Testis (tissue), 3 donors: ENCODE data around the gene ATP11A. TPM values are rescaled to one million over a fixed set of nuclear protein-coding genes. Genes with fewer than 3 reads are reported as not detected.

Source experiments
- DNase-seq: peaks from one replicate; pipeline ENCODE4 v3.0.0-alpha.2; 2019
- H3K27ac ChIP-seq, 2 donors: fragments of 200-600 bp; sonication (generic); one replicate each; pipeline ENCODE4 v1.5.1; 2019
- H3K27me3 ChIP-seq: fragments of 200-600 bp; sonication (generic); one replicate; pipeline ENCODE4 v1.5.1; 2019
- H3K36me3 ChIP-seq: fragments of 200-600 bp; sonication (generic); one replicate; pipeline ENCODE4 v1.5.1; 2017; ENCODE audit warnings: low read depth; ENCODE audit errors: missing control alignments
- H3K4me1 ChIP-seq: fragments of 200-600 bp; sonication (generic); one replicate; pipeline ENCODE4 v1.5.1; 2019
- H3K4me3 ChIP-seq, 2 donors: fragments of 200-600 bp; sonication (generic); one replicate each; pipeline ENCODE4 v1.5.1; 2017 to 2019
- H3K9me3 ChIP-seq: fragments of 200-600 bp; sonication (generic); one replicate; pipeline ENCODE4 v1.5.1; 2017
- CTCF ChIP-seq, 3 experiments: fragments of 450-650 bp in 2 of 3; fragments of 200-600 bp in 1 of 3; sonication (generic) in 1 of 3; IDR thresholded peaks; one replicate each; pipeline ENCODE4 v1.5.1; 2016 to 2019; ENCODE audit warnings: antibody characterized with exemption in 3 of 3, mild to moderate bottlenecking in 2 of 3, moderate library complexity in 1 of 3
- POLR2A ChIP-seq: fragments of 450-650 bp; IDR thresholded peaks from one replicate; pipeline ENCODE4 v1.6.1; 2017; ENCODE audit warnings: antibody characterized with exemption, mild to moderate bottlenecking, moderate library complexity
- WGBS, 2 donors: methylation state at CpG; one replicate each; pipeline ENCODE4 v1.1.5; 2018; 5-methylcytosine and 5-hydroxymethylcytosine counted together
- intact Hi-C: fragments of 100-400 bp; cut with DNase I; formaldehyde crosslinking; loops from one replicate; pipeline ENCODE4 v1.15.1; 2023; ENCODE audit warnings: low total_unique reads
- polyA plus RNA-seq: library from polyadenylated mRNA; stranded (reverse); fragments of 350-450 nt; fragmentation: Illumina TruSeq; extraction: RNeasy Lipid Tissue Mini Kit (QIAGEN cat#74804); gene quantifications from one replicate; pipeline ENCODE4 v1.2.3, GENCODE V29; 2014; ENCODE audit warnings: low read depth, low replicate concordance; ENCODE audit not compliant: insufficient read depth
- total RNA-seq, 2 donors: library from RNA; depleted of rRNA; stranded (reverse); fragments of >200 nt; gene quantifications; one replicate each; pipeline ENCODE4 v1.2.3, GENCODE V29; 2016

Gene ATP11A
- total and polyA plus RNA-seq, 3 donors from 2014 or later: 34.4 to 122 (median 112) TPM

GRCh38 chr13:112723771-112724170, 33.9 kb downstream of the ATP11A start:
- no peaks in the 10 kb centered on the region for H3K9me3 ChIP-seq
- peak overlapping the region; percentile 44 to 59 for H3K27ac ChIP-seq
- peaks cover 22% of the 10 kb centered on the region for H3K4me1 ChIP-seq
- intact Hi-C loops: no loop called here
- H3K36me3 ChIP-seq: no peaks in the 10 kb centered on the region
- no peak for DNase-seq
- H3K27me3 ChIP-seq: no peaks in the 10 kb centered on the region
- TF ChIP-seq POLR2A (no peak), CTCF (IDR thresholded peaks at IDR 0.05) (no peak)
- H3K4me3 ChIP-seq: no peak overlapping the region
- whole genome bisulfite sequencing, 2 donors: 94 to 97% methylated on average over 16 to 17 of the region's 17 CpGs

- intact Hi-C loops: no loop called here
- H3K36me3 ChIP-seq: no peaks in the 10 kb centered on the region
- H3K9me3 ChIP-seq: no peaks in the 10 kb centered on the region
- no peak overlapping the region for H3K27ac ChIP-seq
- TF ChIP-seq CTCF (IDR thresholded peaks at IDR 0.05) (no peak), POLR2A (no peak)
- peaks cover 26% of the 10 kb centered on the region for H3K4me1 ChIP-seq
- WGBS, 2 donors: 88 to 93% methylated on average over 10 to 12 of the region's 12 CpGs
- no peak for DNase-seq
- no peaks in the 10 kb centered on the region for H3K27me3 ChIP-seq
- H3K4me3 ChIP-seq: no peak overlapping the region
Observed at GRCh38 chr13:112724788-112725345, 35.0 kb downstream of the ATP11A start.

DNA sequence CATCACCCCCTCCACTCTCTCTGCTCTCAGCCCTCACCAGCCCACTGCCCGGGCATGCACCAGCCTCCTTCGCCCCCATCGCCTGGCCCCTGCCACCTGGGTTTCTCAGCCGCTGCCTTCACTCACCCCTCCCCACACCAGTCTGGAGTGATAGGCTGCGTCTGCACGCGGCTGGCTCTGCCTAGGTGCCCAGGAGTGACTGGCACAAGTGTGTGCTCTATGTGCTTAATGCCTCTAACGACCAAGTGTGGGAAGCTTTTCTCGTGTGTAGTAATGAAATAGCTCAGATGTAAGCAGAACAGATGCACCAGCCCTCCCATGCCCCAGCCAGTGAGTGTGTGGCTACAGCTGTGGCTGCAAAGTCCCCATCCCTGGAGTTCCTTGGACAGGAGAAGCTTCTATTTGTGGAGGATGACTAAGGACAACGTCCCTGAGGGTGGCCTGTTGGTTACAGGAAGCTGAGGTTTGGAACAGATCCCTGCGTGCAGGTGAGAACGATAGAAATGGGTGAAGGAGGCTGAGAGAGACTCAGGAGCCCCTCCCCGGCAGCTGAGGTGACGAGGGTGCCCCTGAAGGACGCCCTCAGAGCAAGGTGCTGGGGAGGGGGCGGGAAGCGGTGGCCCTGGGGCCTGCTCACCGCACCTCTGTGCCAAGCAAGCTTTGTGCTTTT, 35.6 kb downstream of the ATP11A start:
- no peaks in the 10 kb centered on the region for H3K27me3 ChIP-seq
- no peak overlapping the region for H3K27ac ChIP-seq
- no peak for DNase-seq
- peaks cover 32% of the 10 kb centered on the region for H3K4me1 ChIP-seq
- 63 to 69% methylated on average over 15 to 18 of the region's 18 CpGs for WGBS, 2 donors
- TF ChIP-seq CTCF (IDR thresholded peaks at IDR 0.05): no peak
- TF ChIP-seq POLR2A: no peak
- intact Hi-C loops: no loop called here
- H3K36me3 ChIP-seq: no peaks in the 10 kb centered on the region
- no peaks in the 10 kb centered on the region for H3K9me3 ChIP-seq
- H3K4me3 ChIP-seq: no peak overlapping the region

- Histone ChIP-seq H3K4me1 (peaks cover 34% of the 10 kb centered on the region), H3K36me3 (no peaks in the 10 kb centered on the region), H3K27me3 (no peaks in the 10 kb centered on the region), H3K9me3 (no peaks in the 10 kb centered on the region), H3K27ac (no peak overlapping the region), H3K4me3 (no peak overlapping the region)
- intact Hi-C loops: no loop called here
- no peak for TF ChIP-seq CTCF (IDR thresholded peaks at IDR 0.05)
- DNase-seq: no peak
- WGBS, 2 donors: 65 to 73% methylated on average over 17 of the region's 17 CpGs
Observed at GRCh38 chr13:112726016-112726767, 36.4 kb downstream of the ATP11A start.
